Muscle layer of colon (tissue), 2 donors: ENCODE results near the gene NAGS.
A peak's percentile ranks its signal among the peaks of the same experiment; 100 is the strongest.
"Not testable (repeated sequence)": the region's sequence is repeated elsewhere in the genome, so short reads cannot be mapped to it uniquely, and the experiment has no call there.

Source experiments
- H3K27ac ChIP-seq: one replicate; pipeline ENCODE4 v1.7.0; 2013; ENCODE audit warnings: low read depth, mild to moderate bottlenecking, low read length, moderate library complexity
- H3K27me3 ChIP-seq, 2 donors: one replicate each; pipeline ENCODE4 v1.7.0; 2013; ENCODE audit warnings: low read length in 2 of 2, mild to moderate bottlenecking in 2 of 2; ENCODE audit not compliant: insufficient read depth in 2 of 2, control insufficient read depth in 1 of 2
- H3K36me3 ChIP-seq: one replicate; pipeline ENCODE4 v1.7.0; 2013; ENCODE audit warnings: mild to moderate bottlenecking, low read length; ENCODE audit not compliant: insufficient read depth
- H3K4me1 ChIP-seq: one replicate; pipeline ENCODE4 v1.7.0; 2013; ENCODE audit warnings: mild to moderate bottlenecking, low read length; ENCODE audit not compliant: insufficient read depth
- H3K4me3 ChIP-seq, 2 donors: one replicate each; pipeline ENCODE4 v1.7.0; 2013; ENCODE audit warnings: low read length in 2 of 2, low read depth in 1 of 2, mild to moderate bottlenecking in 1 of 2, moderate library complexity in 1 of 2
- H3K9ac ChIP-seq: one replicate; pipeline ENCODE4 v1.7.0; 2013; ENCODE audit warnings: low read length
- H3K9me3 ChIP-seq: one replicate; pipeline ENCODE4 v1.7.0; 2013; ENCODE audit warnings: mild to moderate bottlenecking, low read length
- donor health status: abdominal sarcoma.
- donor health status: Adenocarcinoma of cecum.

NAGS gene

DNA sequence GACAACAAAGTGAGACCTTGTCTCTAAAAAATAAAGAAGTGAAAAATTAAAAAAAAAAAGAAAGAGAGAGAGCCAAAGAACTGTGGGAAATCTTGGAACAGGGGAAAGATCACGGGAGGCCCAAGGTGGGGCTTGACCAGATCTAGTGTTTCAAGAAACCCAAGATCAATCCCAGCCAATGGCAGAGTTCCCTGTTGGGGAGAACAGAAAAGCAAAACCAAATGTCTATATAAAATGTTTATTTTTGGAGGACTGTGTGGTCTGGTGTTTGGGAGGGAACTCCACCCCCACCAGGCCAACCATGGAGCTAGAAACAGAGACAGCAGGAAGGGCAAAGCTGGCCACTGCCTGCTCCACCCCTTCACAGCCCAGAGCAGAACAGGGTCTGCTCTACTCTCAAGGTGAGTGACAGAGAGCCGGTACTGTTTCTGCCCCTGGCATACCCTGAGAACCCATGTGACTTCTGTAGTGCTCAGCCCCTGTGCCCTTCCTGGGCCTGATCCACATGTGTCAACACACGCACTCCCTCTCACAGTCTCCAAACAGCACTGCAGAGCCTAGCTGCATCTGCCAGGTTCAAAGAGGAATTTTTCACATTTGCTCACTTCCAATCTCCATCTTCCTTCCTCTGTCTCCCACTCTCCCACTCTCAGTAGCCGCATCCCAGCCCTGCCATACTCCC, 6.7 kb downstream of the NAGS start:
- no peak overlapping the region for H3K27ac ChIP-seq
- no peaks in the 10 kb centered on the region for H3K9me3 ChIP-seq
- H3K4me1 ChIP-seq: peaks cover 24% of the 10 kb centered on the region
- H3K9ac ChIP-seq: no peak overlapping the region
- H3K27me3 ChIP-seq: peaks cover 0 to 18% of the 10 kb centered on the region in 2 donors
- H3K36me3 ChIP-seq: peaks cover 14% of the 10 kb centered on the region
- H3K4me3 ChIP-seq: no peak overlapping the region

- peaks cover 0 to 10% of the 10 kb centered on the region in 2 donors for H3K27me3 ChIP-seq
- H3K27ac ChIP-seq: no peak overlapping the region
- peaks cover 14% of the 10 kb centered on the region for H3K36me3 ChIP-seq
- H3K4me1 ChIP-seq: peaks cover 23% of the 10 kb centered on the region
- no peaks in the 10 kb centered on the region for H3K9me3 ChIP-seq
- no peak overlapping the region for H3K4me3 ChIP-seq
- H3K9ac ChIP-seq: no peak overlapping the region
Observed at GRCh38 chr17:44011876-44012275, 7.5 kb downstream of the NAGS start.

DNA sequence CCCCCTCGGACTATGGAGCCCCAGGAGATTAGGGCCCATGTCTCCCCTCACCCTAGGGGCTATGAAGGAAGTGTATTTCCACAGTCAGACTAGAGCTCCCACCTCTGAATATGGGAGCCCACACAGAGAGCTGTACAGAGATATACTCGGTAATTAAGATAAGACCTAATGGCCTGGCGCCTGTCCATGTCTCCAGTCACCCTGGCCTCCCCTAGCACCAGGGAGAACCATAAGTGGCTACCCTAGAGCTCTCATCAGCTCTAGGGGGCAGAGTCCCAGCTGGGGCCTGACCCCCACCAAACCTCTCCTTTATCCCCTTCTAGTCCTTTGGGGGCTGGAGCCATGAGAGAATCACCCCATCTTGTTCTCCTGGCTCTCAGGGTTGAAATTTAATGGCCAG, 8.0 kb downstream of the NAGS start:
- Histone ChIP-seq H3K4me3 (no peak overlapping the region), H3K4me1 (peaks cover 18% of the 10 kb centered on the region), H3K36me3 (peaks cover 14% of the 10 kb centered on the region), H3K27me3 (peaks cover 0 to 5% of the 10 kb centered on the region in 2 donors), H3K9me3 (no peaks in the 10 kb centered on the region), H3K9ac (no peak overlapping the region), H3K27ac (no peak overlapping the region)

DNA sequence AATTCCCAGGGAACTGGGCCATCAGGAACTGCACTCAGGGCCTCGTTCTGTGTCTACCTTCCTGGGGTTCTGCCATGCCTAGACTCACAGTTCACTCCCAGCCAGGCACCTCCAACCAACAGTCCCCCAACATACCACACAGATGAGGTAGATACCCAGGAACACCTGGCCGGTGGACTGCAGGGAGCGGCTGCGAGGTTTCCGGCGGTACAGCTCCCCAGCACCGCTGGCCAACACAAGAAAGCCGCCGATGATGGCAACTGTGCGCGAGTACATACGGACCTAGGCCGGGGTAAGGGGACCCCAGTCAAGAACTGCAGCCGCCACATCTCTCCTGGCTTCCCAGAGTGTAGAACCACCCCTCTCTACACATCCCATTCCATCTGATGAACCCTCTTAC, 8.5 kb downstream of the NAGS start:
- no peak overlapping the region for H3K27ac ChIP-seq
- H3K36me3 ChIP-seq: peaks cover 14% of the 10 kb centered on the region
- H3K4me1 ChIP-seq: peaks cover 13% of the 10 kb centered on the region
- H3K9ac ChIP-seq: no peak overlapping the region
- H3K9me3 ChIP-seq: no peaks in the 10 kb centered on the region
- H3K27me3 ChIP-seq: peaks cover 0 to under 1% of the 10 kb centered on the region in 2 donors
- no peak overlapping the region for H3K4me3 ChIP-seq

- Histone ChIP-seq H3K27me3 (no peaks in the 10 kb centered on the region), H3K4me1 (peaks cover 8% of the 10 kb centered on the region), H3K9ac (peak overlapping the region; percentile 75), H3K36me3 (peaks cover 14% of the 10 kb centered on the region), H3K4me3 (peak overlapping the region; percentile 60 to 97), H3K27ac (no peak overlapping the region), H3K9me3 (no peaks in the 10 kb centered on the region)
Observed at GRCh38 chr17:44014133-44014436, 9.7 kb downstream of the NAGS start.

DNA sequence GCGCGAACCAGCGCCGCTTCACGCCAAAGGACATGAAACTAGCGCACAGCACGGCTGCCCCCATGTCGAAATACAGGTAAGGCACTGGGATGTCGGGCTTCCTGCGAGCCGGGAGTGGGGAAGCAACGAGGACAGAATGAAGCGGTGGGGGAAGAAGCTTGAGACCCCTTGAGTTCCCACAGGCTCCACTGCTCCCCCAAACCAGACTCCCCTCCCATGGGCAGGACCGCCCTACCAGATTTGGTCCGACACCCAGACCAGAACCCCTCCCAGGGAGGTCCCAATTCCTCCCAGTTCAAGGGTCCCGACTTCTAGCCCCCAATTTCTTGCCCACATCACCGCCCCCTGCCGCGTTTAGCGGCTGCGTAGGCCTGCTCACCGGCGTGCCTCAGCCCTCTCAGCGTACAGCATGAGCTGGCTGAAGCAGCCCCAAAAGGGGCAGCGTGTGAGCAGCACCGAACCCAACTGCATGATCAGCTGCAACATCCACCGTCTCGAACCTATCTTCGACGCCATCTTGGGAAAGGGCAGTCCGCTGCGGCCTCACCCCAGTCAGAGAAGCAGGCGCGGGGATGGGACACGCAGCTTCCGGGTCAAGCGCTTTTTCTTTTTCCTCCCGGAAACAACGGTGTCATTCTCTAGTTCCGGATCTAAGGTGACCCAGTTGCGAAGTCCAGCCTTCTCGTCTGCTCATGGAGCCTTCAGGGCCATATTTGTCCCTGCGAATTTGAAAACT, 10.2 kb downstream of the NAGS start, which contains the start of gene TMEM101:
TSS of gene TMEM101 (minus strand) at position 527 of the 736 bp plus-strand sequence. CDS start at position 516, 11 bp downstream.
- H3K9me3 ChIP-seq: no peaks in the 10 kb centered on the region
- peak within 1 kb of the TSS; percentile 60 to 97 for H3K4me3 ChIP-seq
- H3K9ac ChIP-seq: peak within 1 kb of the TSS; percentile 75
- peak within 1 kb of the TSS; percentile 62 for H3K27ac ChIP-seq
- H3K27me3 ChIP-seq: no peaks in the 10 kb centered on the region
- H3K36me3 ChIP-seq: peaks cover 14% of the 10 kb centered on the region
- peaks cover 8% of the 10 kb centered on the region for H3K4me1 ChIP-seq

DNA sequence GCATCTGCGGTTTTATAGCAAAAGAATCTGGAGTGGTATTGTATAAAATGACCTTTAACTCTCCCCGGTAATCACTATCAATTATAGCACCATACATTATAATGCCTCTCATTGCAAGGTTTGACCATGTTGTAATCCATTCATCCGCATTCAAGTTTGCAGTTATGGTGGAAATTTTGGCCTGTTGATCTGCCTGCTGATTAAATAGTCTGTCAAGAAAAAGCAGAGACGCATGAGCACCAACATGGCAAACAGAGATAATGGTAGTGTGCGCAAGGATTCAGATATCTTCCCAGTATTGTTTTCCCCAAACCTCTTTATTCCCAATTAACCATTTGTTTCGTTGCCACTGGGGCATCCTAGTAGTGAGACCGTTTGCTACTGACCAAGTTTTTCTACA, 16.8 kb downstream of the NAGS start:
- H3K9me3 ChIP-seq, H3K4me1 ChIP-seq, H3K4me3 ChIP-seq, H3K9ac ChIP-seq, H3K36me3 ChIP-seq, H3K27me3 ChIP-seq, H3K27ac ChIP-seq: not testable (repeated sequence)

DNA sequence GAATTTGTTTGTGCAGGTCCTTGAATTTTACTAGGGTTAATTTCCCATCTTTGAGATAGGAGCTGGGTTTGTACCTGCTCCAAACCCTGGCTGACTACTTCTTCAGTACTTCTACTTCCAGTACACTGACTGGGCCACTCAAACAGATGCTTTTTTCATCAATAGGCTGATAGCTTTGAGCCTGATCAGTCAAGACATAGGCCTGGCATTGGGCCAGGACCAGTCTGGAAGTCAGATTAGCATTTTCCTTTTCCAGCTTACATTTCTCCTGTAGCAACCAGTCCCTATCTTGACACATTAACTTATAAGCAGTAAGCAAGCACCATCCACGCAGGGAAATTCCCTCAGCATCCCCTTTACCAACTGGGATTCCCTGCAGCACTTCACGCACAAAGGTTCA, 17.8 kb downstream of the NAGS start:
- Histone ChIP-seq H3K4me1 (no peaks in the 10 kb centered on the region), H3K36me3 (no peaks in the 10 kb centered on the region), H3K4me3 (no peak overlapping the region), H3K27me3 (no peaks in the 10 kb centered on the region), H3K9me3 (no peaks in the 10 kb centered on the region), H3K27ac (no peak overlapping the region), H3K9ac (no peak overlapping the region)

GRCh38 chr17:44023545-44024270, 19.3 kb downstream of the NAGS start:
- Histone ChIP-seq H3K27ac (no peak overlapping the region), H3K4me3 (no peak overlapping the region), H3K4me1 (no peaks in the 10 kb centered on the region), H3K9ac (no peak overlapping the region), H3K36me3 (peaks cover 5% of the 10 kb centered on the region), H3K27me3 (no peaks in the 10 kb centered on the region), H3K9me3 (no peaks in the 10 kb centered on the region)

DNA sequence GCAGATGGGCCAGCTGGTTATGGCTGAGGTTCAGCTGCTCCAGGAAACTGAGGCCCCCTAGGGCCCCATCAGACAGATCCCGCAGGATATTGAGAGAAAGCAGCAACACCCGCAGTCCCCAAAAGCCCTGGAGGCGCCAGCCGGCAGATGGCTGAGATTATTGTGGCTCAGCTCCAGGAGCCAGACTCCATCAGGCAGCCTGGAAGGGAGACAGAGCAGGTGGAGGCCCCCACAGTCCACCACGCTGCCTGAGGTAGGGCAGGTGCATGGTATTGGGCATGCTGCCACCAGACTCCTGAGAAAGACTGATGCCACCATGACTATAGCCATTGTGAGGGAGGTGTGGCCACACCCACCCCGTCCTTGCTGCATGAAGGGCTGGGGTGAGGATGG, 19.8 kb downstream of the NAGS start:
- Histone ChIP-seq H3K27ac (no peak overlapping the region), H3K4me1 (no peaks in the 10 kb centered on the region), H3K27me3 (no peaks in the 10 kb centered on the region), H3K4me3 (no peak overlapping the region), H3K36me3 (peaks cover 5% of the 10 kb centered on the region), H3K9ac (no peak overlapping the region), H3K9me3 (no peaks in the 10 kb centered on the region)

- Histone ChIP-seq H3K4me1 (no peaks in the 10 kb centered on the region), H3K27ac (no peak overlapping the region), H3K9me3 (no peaks in the 10 kb centered on the region), H3K36me3 (peaks cover 6% of the 10 kb centered on the region), H3K4me3 (no peak overlapping the region), H3K27me3 (no peaks in the 10 kb centered on the region), H3K9ac (no peak overlapping the region)
Observed at GRCh38 chr17:44024853-44025252, 20.4 kb downstream of the NAGS start.
